K562 (cell line): ENCODE measurements around the gene SDR42E2. TPM values are rescaled to one million over a fixed set of nuclear protein-coding genes. Genes with fewer than 3 reads are reported as not detected.

ENCODE experiments used
- CSDE1 ChIP-seq, 2 experiments: fragments of 450-650 bp; IDR thresholded peaks; 2 replicates each; pipeline ENCODE4 v1.6.1; 2016; ENCODE audit warnings: mild to moderate bottlenecking in 1 of 2
- HDAC1 ChIP-seq, 2 experiments: fragments of 450-650 bp; IDR thresholded peaks; 2 replicates each; pipeline ENCODE4 v1.6.1; 2016 to 2017; ENCODE audit warnings: inconsistent platforms in 1 of 2, mild to moderate bottlenecking in 1 of 2, moderate library complexity in 1 of 2
- HMGN3 ChIP-seq: IDR thresholded peaks from 2 replicates; pipeline ENCODE4 v1.6.1; 2011; ENCODE audit warnings: borderline replicate concordance, low read depth, mild to moderate bottlenecking, mixed read lengths, low read length; ENCODE audit not compliant: insufficient read length; ENCODE audit errors: extremely low read depth
- KLF13 ChIP-seq: fragments of 450-650 bp; IDR thresholded peaks from 2 replicates; pipeline ENCODE4 v1.6.1; 2016; ENCODE audit warnings: missing genetic modification characterization, low read depth, mild to moderate bottlenecking, missing compliant biosample characterization, moderate library complexity, borderline replicate concordance
- MEIS2 ChIP-seq: fragments of 450-650 bp; IDR thresholded peaks from 2 replicates; pipeline ENCODE4 v1.6.1; 2014; ENCODE audit warnings: mild to moderate bottlenecking; ENCODE audit not compliant: partially characterized antibody
- MTA2 ChIP-seq: fragments of 450-650 bp; IDR thresholded peaks from 2 replicates; pipeline ENCODE4 v1.6.1; 2016; ENCODE audit warnings: low read depth
- PHF8 ChIP-seq: fragments of 200-600 bp; sonication (generic); IDR thresholded peaks from 2 replicates; pipeline ENCODE4 v1.6.1; 2012; ENCODE audit warnings: mixed run types, mild to moderate bottlenecking, inconsistent platforms, low read length, moderate library complexity, borderline replicate concordance
- SFPQ ChIP-seq: fragments of 200-400 bp; formaldehyde crosslinking; IDR thresholded peaks from 2 replicates; pipeline ENCODE4 v1.6.1; 2017; ENCODE audit warnings: mild to moderate bottlenecking, low read depth, low read length, moderate library complexity
- ZNF445 ChIP-seq: fragments of 250-450 bp; sonication (Bioruptor Pico); IDR thresholded peaks from 2 replicates; pipeline ENCODE4 v1.4.0; 2020; ENCODE audit warnings: low read depth, mild to moderate bottlenecking, moderate library complexity
- ZNF551 ChIP-seq: fragments of 250-450 bp; sonication (Bioruptor Pico); IDR thresholded peaks from 2 replicates; pipeline ENCODE4 v1.5.0; 2021; ENCODE audit warnings: mild to moderate bottlenecking, moderate library complexity
- ZNF778 ChIP-seq: fragments of 450-650 bp; formaldehyde crosslinking; IDR thresholded peaks from 2 replicates; pipeline ENCODE4 v1.4.0; 2020; ENCODE audit warnings: mild to moderate bottlenecking, moderate library complexity
- ZNF780A ChIP-seq: fragments of 250-450 bp; sonication (Bioruptor Pico); IDR thresholded peaks from 2 replicates; pipeline ENCODE4 v1.5.0; 2021; ENCODE audit warnings: mild to moderate bottlenecking
- polyA plus RNA-seq, 8 experiments: library from polyadenylated mRNA; depleted of rRNA in 4 of 8; stranded (reverse) in 5 of 8; unstranded in 3 of 8; fragments of >200 nt; fragmentation: Nextera tagmentation in 2 of 8; fragmentation: Illumina TruSeq in 1 of 8; extraction: Ambion mirVana in 2 of 8; extraction: Trizol in 1 of 8; gene quantifications; 2 replicates each; pipeline versions ENCODE4 v1.2.1 to v1.2.3, GENCODE V29; 2011 to 2014; ENCODE audit warnings: inconsistent platforms in 1 of 8, missing spikeins in 1 of 8
- total RNA-seq, 7 experiments: library from RNA; depleted of rRNA in 6 of 7; stranded (reverse); fragments of >200 nt in 6 of 7; fragmentation: Illumina TruSeq in 2 of 7; extraction: Trizol in 2 of 7; gene quantifications; 2 replicates each; pipeline versions ENCODE4 v1.2.1 to v1.2.3, GENCODE V29; 2011 to 2021; ENCODE audit warnings: low replicate concordance in 1 of 7
- TF ChIP-seq, protein P1 (sequence below): fragments of 450-650 bp; formaldehyde crosslinking; IDR thresholded peaks from 2 replicates; pipeline ENCODE4 v1.4.0; 2022; ENCODE audit warnings: missing genetic modification characterization
- TF ChIP-seq, protein P2 (sequence below): fragments of 450-650 bp; formaldehyde crosslinking; IDR thresholded peaks from 2 replicates; pipeline ENCODE4 v1.4.0; 2020; ENCODE audit warnings: mild to moderate bottlenecking, moderate library complexity
- TF ChIP-seq, protein P3 (sequence below): fragments of 450-650 bp; IDR thresholded peaks from 2 replicates; pipeline ENCODE4 v1.6.1; 2016; ENCODE audit warnings: borderline replicate concordance
- TF ChIP-seq, protein P4 (sequence below): fragments of 250-450 bp; sonication (Bioruptor Pico); IDR thresholded peaks from 2 replicates; pipeline ENCODE4 v1.5.0; 2022; ENCODE audit warnings: mild to moderate bottlenecking

Gene SDR42E2
- total and polyA plus RNA-seq, 9 of the 15 experiments (the other 6 are each of a cell fraction or from before 2014, with no cell fraction given) = 0.03 to 0.07 (median 0.04) TPM; not detected in 4

DNA sequence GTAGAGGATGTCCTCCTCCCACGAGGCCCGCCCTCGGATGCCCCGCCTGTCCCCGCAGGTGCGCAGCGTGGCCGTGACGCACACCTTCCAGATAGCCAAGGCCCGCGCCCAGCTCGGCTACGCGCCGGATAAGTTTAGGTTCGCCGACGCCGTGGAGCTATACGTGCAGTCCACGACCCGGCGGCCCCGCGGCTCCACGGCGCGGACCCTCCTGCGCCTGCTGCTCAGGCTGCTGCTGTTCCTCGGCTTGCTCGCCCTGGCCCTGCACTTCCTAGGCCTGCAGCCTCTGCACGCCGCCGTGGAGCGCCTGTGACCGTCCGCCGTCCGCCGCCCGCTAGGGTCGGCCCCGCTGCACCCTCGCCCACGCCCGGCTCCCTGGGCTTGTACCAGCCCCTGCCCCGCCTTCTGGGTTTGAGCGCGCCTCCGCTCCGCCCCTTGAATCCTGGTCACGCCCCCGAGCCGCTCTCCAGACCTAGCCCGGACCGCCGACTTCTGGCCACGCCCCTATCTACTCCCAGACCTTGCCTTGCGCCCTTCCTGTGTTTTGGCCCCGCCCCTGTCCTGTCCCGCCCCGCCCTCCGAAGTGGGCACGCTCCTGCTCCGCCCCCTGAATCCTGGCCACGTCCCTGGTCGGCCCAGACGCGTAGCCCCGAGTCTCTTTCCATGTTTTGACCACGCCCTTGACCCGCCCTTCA lies 27.9 kb downstream of the SDR42E2 start (continued):
- TF ChIP-seq SFPQ (no peak), ZNF445 (CRISPR knock-in tag) (no peak), HDAC1 (IDR thresholded peaks at IDR 0.05) (peak in 1 of 2 experiments; percentile 68; a peak in 1 of 4 replicates), CSDE1 (IDR thresholded peaks at IDR 0.05) (no peak), KLF13 (tag) (peak; percentile 28; the same call in 1 of the 2 replicates), PHF8 (peak; percentile 61; the same call in 1 of the 2 replicates), MTA2 (no peak), HMGN3 (peak; percentile 39), MEIS2 (no peak), ZNF551 (CRISPR knock-in tag) (no peak), ZNF778 (no peak), ZNF780A (CRISPR knock-in tag) (no peak)
- TF ChIP-seq, protein P1, sequence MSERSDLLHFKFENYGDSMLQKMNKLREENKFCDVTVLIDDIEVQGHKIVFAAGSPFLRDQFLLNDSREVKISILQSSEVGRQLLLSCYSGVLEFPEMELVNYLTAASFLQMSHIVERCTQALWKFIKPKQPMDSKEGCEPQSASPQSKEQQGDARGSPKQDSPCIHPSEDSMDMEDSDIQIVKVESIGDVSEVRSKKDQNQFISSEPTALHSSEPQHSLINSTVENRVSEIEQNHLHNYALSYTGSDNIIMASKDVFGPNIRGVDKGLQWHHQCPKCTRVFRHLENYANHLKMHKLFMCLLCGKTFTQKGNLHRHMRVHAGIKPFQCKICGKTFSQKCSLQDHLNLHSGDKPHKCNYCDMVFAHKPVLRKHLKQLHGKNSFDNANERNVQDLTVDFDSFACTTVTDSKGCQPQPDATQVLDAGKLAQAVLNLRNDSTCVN = no peak
- TF ChIP-seq, protein P2, sequence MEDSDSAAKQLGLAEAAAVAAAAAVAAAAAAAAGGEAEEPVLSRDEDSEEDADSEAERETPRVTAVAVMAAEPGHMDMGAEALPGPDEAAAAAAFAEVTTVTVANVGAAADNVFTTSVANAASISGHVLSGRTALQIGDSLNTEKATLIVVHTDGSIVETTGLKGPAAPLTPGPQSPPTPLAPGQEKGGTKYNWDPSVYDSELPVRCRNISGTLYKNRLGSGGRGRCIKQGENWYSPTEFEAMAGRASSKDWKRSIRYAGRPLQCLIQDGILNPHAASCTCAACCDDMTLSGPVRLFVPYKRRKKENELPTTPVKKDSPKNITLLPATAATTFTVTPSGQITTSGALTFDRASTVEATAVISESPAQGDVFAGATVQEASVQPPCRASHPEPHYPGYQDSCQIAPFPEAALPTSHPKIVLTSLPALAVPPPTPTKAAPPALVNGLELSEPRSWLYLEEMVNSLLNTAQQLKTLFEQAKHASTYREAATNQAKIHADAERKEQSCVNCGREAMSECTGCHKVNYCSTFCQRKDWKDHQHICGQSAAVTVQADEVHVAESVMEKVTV (CRISPR knock-in tag) = no peak
- TF ChIP-seq, protein P3, sequence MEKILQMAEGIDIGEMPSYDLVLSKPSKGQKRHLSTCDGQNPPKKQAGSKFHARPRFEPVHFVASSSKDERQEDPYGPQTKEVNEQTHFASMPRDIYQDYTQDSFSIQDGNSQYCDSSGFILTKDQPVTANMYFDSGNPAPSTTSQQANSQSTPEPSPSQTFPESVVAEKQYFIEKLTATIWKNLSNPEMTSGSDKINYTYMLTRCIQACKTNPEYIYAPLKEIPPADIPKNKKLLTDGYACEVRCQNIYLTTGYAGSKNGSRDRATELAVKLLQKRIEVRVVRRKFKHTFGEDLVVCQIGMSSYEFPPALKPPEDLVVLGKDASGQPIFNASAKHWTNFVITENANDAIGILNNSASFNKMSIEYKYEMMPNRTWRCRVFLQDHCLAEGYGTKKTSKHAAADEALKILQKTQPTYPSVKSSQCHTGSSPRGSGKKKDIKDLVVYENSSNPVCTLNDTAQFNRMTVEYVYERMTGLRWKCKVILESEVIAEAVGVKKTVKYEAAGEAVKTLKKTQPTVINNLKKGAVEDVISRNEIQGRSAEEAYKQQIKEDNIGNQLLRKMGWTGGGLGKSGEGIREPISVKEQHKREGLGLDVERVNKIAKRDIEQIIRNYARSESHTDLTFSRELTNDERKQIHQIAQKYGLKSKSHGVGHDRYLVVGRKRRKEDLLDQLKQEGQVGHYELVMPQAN = no peak
- TF ChIP-seq, protein P4, sequence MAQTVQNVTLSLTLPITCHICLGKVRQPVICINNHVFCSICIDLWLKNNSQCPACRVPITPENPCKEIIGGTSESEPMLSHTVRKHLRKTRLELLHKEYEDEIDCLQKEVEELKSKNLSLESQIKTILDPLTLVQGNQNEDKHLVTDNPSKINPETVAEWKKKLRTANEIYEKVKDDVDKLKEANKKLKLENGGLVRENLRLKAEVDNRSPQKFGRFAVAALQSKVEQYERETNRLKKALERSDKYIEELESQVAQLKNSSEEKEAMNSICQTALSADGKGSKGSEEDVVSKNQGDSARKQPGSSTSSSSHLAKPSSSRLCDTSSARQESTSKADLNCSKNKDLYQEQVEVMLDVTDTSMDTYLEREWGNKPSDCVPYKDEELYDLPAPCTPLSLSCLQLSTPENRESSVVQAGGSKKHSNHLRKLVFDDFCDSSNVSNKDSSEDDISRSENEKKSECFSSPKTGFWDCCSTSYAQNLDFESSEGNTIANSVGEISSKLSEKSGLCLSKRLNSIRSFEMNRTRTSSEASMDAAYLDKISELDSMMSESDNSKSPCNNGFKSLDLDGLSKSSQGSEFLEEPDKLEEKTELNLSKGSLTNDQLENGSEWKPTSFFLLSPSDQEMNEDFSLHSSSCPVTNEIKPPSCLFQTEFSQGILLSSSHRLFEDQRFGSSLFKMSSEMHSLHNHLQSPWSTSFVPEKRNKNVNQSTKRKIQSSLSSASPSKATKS (CRISPR knock-in tag) = no peak
